ENCODE data around the gene CRYL1.
"Not testable (repeated sequence)": the region's sequence is repeated elsewhere in the genome, so short reads cannot be mapped to it uniquely, and the experiment has no call there.

CRYL1 gene

DNA sequence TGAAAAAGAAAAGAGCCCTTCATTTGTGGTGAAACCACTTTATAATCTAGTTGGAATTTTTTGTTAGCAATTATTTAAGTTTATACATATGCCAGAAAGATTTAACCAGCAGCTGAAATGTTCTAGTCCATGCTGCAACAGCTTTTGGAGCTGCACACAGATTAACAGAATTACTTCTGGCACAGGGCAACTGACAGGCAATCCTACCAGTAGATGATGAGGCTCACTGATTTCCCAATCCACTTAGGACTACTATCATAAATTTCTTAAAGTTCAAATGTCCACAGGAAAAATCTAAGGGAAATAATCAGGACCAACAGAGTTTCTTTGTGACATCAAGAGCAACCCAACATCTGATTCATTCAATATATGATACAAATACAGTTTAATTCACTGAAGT is 78.8 kb downstream of the CRYL1 start:
- no peak for DNase-seq

DNA sequence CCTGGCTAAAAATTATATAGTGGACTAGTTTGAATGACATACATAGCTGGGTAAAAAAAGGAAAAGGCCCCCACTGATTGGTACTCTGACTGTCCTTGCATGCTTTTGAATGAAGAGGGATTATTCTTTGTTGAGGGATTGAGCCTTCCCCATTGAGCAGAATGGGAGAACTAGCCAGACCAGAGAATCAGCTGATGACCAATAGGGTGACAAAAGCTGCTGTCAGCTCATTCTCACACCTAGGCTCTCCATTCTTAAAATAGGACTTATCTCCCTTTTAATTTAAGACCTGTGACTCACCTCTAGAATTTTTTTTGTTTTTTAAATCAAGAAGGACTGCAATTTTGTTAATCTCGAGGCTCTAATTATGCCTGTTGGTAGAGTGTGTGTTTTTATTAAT is 79.3 kb downstream of the CRYL1 start:
- DNase-seq: no peak

DNA sequence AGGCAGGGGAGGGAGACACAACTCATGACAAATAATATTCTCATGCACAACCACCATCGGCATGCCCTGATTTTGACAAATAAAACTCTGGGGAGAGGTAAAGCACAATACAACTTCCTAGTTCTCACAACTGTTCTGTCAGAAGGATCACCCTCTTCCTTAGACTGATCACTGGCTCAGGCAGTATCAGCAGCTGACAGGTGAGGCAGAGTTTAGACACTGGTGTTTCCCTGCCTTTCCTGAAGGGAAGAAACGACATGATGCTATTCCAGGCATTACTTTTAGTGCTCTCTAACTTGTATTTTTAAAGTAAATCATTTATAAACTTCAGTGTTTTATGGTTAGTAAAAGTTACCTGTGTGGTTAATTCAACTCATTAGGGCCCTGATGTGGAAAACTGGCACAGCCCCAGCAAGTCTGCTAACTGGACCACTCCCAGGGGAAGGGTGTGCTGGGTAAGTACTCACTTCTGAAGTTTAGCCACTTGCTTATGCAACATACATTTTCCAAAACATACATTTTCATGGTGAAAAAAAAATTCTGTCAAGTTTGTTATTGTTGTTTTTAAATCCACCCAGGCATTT is 82.8 kb downstream of the CRYL1 start:
- DNase-seq: no peak

DNA sequence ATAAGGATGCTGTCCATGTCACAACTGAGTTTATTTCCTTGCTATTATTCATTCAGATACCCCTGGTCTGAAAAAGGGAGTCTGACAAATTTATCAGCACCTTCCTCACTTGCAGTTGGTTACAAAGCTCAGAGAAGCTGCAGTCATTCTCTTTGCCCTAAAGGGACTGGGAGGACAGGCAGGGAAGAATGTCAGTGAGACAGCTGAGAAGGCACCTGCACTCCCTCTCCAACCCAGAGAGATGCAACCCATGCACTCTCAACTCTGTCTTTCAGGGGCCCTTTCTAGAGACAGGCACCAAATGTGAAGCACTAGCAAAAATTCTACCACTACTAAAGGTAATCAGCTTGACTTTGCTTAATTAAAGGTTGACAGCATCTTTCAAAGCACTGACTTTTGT is 83.3 kb downstream of the CRYL1 start:
- DNase-seq: no peak

DNA sequence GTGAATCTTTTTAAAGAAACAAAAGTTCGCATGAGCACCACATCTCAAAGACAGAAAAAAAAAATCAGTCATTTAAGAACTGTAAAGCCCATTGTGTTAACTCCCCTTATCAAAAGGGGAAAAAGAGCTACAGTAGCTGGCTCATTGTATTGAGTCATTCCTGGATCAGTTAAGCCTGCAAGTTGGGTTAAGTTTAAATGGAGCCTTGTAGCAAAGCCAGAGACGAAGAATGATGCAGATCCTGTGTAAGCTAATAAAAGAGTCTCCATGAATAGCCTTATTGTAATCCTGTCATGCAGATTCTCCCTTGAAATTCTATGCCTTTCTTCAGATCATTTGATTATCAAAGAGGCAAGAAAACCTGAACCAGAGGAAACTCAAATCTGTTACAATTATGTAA is 83.8 kb downstream of the CRYL1 start:
- DNase-seq: no peak

DNA sequence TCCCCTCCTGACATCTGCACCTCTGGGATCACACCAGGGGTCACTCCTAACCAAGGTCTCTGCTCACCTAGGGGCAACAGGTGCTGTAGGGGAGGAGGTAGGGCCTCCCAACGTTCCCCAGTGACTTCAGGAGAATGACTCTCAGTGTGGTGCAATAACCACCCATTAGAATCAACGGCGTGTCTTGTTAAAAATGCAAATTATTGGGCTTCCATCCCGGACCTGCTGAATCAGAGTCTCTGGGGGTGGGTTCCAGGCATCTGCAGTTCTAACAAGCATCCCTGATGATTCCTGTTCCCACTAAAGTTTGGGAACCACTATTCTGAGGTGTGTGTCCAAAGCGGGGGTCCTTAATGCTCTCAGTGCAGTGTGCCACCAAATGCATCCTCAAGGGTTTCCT is 84.6 kb downstream of the CRYL1 start:
- no peak for DNase-seq

DNA sequence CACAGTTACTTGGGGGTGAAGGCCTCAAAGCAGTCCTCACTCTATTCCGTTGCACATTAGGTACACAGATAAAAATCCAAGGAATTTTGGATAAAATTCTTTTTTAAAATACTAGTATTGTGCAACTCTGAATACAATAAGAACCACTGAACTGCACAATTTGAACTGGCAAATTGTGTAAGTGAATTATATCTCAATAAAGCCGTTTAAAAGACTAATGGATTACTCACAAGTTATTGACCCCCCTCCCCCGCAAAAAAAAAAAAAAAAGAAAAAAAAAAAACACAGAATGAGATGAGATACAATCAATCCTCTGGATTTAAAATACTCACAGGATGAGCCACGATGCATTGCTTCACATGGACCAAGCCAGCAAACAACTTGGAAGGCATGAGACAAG is 86.4 kb downstream of the CRYL1 start:
- DNase-seq: no peak

DNA sequence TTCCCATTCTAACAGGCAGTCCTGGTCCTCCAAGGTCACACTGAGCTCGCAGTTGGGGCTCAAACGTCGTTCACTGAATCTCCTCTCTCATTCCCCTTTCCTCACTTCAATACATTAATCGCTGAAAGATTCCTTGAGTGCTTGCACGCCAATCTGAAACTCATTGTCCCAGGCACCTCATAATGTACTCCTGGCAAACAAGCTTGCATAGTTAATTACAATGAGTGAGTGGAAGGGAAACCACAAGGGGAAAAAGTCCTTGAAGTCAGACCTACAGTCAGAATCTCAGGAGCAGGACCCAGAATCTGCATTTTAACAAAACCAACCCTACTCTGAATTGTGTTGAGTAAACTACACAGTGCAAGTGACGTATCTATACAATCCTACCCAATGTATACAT is 86.9 kb downstream of the CRYL1 start:
- no peak for DNase-seq

DNA sequence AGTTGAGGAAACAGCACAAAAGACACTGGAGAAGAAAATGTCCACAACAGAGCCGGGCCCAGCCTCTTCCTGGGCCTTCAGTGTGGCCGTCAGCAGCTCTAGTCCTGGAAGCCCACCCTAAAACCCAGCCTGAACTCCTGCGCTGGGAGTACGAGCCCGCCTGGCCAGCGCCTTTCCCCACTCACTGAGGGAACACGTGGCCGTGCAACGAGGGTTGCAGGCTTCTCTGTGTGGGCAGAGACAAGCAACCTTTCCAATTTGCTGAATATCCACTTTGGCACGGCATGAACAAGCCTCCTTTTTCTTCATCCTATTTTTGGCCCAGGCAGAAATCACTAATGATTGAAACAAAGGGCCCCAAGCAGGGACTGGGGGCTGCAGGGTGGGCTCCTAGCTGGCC is 89.2 kb downstream of the CRYL1 start:
- no peak for DNase-seq

DNA sequence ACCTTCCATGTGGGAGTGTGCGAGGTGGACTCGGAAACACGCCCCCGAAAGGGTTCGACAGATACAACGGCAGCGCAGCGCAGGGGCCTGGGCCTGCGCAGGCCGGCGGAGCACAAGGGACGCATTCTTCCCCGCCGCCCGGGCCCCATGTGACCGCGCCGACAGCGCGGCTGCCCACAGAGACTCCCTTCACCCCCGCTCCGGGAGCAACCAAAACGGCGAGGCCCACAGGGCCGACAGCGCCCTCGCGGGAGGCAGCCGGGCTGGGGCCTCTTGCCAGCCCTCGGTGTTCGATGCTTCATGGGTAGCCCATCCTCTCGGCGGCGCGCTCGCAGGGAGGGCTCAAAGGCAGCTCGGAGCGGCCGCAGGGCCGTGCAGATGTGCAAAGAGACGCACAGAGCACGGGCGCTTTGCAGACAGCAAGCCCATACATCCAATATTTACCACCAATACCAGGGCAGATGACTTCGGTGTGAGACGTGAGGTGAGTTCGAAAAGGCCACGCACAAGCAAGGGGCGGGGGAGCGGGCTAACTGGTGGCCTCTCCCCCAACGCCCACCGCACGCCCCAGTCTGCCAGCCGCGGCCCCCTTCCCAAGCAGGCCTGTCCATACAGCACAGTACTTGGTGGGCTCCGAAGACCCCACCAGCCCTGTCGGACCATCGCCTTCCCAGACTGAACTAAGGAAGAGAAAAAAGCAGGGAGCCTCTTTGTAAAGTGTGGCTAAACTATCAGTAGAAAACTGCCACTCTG is 89.9 kb downstream of the CRYL1 start:
- DNase-seq: no peak

DNA sequence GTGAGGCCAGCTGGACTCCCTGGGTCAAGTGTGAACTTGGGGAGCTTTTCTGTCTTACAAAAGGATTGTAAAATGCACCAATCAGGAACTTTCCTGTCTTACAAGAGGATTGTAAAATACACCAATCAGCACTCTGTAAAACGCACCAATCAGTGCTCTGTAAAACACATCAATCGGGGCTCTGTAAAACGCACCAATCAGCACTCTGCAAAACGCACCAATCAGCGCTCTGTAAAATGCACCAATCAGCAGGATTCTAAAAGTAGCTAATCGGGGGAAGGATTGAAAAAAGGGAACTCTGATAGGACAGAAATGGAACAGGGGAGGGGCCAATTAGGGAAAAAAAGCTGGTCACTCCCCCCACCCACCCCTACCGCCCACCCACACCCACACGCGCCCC is 91.4 kb downstream of the CRYL1 start:
- not testable (repeated sequence) for DNase-seq

DNA sequence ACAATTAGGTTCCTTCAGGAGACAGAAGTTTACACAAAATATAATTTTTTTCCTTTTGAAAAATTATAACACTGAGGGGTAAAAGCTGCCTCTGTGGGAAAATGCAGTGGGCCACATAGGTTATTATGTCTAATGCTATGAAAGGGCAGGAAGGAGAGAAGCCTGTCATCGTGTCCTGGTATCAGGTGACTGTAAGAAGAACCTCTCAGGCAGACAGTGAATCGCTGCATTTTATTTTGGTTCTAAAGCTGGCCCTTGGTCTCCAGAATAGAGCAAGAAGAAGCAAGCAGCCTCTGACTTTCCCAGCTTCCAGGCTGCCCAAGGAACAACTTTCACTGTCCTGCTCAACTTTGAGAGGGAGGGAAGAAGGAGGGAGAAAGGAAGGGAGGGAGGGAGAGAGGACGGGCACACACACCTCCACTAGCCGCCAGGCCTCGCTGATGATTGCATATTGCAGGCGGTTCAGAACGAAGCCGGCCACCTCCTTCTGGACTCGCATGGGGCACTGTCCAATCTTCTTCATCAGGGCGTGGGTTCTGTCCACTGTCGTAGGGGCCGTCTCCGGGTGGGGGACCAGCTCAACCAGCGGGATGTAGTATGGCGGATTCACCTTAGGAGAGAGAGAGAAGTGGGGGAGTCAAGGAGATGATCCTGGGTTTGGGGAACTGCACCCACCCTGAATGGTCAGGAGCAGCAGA is 93.8 kb downstream of the CRYL1 start:
- DNase-seq: no peak

DNA sequence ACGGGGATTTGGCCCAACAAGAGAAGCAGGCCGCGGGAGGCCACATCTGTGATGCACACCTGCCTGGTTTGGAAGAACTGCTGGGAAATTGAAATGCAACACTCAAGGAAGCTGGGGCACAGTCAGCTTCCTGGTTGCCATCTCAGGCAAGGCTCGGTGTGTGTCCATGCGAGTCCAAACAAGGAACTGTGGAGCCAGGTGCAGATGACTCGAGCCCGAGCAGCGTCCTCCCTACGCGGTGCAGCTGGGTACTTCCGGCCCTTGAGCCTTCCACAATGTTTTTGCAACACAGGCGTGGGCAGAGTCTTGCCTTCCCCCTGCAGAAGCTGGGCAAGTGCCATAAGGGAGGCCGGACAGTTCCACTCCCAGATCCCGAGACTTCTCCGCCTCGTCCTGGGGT is 94.6 kb downstream of the CRYL1 start:
- peak; percentile 51 for DNase-seq

DNA sequence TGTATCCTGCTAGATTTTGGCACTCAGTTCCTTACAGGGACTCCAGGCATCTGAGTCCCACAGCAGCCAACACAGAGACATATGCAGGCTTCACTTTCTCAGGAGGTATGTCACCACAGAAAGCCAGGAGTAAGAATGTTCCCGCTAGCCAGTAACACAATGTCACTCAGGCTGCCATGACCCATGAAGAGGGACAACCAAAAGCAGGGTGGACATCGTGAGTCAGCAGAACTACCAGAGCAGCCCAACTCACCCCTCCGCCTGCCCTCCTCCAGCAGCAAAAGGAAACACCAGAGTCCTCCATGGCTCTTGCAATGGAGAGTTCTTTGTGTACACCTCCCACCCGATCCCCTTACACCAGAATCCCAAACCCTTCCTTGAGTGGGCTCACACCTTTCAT is 95.4 kb downstream of the CRYL1 start:
- DNase-seq: no peak

DNA sequence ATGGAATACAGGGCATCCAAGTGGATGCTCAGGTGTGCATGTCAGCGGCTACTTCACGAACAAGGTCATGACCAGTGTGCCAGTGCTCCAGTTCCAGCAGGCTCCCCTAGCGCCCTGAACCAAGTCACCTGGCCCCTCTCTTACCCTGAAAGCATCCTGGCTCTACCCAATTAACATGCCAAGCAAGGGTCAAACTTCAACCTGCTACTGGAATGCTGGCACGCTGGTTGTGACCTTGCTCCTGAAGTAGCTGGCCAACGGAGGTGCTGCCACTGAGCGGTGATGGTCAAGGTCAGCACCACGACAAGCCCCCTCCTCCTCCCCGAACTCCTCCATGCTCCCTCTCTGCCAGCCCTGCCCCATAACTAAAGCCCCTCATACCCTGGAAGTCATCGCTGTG is 96.0 kb downstream of the CRYL1 start:
- no peak for DNase-seq

DNA sequence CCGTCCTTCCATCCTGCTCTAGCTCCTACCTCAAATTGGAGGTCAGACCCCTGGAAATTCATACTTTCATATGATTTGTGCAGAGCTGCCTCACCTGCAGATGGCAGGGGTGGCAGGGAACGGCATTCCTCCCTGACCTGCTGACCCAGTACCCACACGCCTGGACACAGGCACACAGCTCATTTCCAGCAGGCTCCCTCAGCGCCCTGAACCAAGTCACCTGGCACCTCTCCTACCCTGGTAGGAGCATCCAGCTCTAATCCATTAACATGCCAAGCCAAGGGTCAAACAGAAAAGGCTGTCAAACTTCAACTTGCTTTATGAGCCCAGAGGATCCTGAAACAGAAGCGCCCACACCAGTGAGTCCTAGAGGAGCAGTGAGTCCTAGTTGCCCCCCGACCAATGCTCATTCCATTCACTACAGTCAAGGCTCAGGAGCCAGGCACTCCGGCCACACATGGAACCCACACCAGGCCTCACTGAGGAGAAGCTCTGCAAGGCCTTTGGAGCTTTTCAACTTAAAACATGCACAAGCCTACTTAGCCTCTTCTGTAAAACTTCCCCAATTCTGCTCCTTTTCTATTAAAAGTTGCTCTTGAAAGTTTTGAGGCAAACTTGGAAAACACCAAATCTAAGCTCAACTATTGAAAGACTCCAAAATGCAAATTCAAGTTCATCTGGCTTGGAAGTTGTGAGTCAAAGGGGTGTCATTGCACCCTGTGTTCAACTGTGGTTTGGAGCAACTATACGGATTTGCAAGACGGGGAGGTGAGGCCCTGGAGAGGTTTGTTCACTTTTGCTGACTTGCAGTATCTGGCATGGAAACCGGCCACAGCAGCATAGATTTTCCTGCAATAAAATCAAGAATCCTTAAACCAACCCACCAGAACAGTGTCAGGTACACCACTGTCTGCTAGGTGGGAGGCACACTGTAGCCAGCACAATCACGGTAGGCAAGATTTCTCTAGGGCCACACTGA is 96.7 kb downstream of the CRYL1 start:
- DNase-seq: no peak

DNA sequence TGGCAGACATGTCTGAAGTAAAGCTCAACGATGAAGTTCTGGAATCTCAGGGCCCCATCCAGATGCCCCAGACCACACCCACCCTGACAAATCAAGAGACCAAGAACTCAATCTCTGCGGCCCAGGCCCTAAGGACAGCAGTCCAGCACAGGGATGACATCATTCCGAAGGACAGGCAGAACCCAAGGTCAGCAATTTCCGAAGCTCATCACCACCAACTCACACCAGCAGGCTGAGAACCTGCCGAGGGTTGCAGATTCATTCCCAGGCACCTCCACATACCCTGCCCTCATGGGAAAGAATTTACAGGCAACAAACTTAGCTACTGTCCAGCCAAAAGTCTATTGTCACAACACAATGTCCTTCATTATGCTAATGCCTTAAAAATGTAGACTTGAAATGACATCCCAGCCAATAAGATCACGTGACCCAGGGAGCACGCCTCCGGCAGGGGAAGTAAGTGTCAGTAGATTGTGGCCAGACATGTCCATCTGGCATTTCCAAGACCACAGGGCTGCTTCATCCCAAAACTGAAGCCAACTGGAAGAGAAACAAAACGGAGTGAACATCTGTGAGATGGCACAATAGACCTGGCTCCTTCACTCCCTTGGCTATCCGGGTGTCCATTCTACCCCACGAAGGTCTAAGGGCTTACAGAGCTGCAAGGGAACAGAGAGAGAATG is 98.8 kb downstream of the CRYL1 start:
- no peak for DNase-seq

DNA sequence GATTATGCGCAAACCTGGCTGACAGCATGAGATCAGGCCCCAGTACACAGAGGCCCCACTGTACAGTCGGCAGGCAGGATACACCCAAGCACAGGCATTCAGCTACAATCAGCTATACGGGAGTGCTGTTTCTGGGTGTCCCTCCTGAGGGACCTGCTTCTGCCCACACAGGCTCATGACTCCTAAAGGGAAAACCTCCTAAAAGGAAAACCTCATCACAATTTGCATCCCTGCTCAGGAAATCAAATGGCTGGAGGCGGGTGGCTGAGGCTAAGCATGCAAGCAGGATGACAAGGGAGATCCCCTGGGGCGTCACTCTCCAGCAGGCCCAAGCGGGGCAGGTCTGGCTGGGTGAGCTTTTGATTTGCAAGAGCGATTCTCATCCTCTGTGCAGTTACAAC is 99.8 kb downstream of the CRYL1 start:
- no peak for DNase-seq

DNA sequence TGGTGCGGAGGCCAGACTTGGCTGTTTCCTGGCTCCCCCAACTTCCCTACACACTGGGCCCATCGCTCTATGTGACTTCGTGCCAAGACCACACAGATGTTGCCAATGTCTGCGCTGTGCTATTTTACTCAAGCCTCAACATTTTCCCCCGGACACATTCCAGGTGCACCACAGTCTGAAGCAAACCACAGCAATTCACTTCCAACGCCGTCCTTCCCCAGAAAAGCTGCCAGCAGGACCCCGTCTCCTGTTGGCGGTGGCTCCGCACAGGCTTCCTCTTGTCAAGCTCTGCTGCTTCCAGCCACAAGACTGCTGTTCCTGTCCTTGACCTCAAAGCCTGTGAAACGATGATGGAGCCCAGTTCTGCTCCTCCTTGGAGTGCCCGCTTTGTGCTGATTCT is 100.7 kb downstream of the CRYL1 start:
- no peak for DNase-seq

DNA sequence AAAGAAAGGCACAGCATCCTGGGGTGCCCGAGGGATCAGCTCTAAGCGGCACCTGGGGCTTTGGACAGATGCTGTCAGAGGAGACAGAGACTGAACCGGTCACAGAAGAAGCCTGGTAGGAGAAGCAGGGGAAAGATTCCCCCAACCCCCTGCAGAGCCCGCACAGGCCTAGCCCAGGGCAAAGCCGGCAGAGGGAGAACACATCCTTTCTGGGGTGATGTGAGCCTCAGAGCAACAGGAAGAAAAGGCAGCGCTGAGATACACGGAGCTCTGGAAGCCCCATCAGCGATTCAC is 101.2 kb downstream of the CRYL1 start:
- no peak for DNase-seq

DNA sequence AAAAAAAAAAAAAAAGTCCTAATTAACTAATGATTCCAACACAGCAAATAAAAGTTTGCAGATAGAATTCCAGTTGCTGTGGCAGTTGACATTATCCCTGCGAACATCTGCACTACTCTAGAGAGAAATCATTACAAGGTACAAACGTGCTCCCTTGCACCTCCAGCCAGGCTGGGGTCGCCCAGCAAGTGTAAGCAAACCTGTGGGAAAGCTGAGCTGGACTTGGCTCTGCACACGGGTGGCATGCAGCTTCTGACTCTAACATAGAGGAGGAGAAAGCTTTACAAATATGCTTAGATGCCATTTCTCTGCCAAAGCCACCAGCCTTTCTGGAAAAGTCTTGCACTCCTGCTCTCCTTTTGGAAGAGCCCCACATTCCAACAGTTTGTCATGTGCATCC is 103.3 kb downstream of the CRYL1 start:
- no peak for DNase-seq

DNA sequence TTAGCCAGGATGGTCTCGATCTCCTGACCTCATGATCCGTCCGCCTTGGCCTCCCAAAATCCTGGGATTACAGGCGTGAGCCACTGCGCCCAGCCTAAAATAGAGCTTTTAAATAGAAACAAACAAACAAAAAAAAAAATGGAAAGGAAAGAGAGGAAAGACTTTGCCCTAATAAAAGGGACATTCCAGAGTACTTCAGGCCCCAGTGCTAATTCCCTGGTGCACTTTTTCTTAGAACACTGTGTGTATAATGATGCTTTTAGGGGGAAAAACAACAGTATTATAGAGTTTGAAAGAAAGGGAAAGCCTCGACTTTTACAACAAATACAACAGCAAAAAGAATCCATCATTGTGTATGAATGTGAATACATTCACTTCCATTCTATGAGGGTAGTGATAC is 104.7 kb downstream of the CRYL1 start:
- DNase-seq: no peak

DNA sequence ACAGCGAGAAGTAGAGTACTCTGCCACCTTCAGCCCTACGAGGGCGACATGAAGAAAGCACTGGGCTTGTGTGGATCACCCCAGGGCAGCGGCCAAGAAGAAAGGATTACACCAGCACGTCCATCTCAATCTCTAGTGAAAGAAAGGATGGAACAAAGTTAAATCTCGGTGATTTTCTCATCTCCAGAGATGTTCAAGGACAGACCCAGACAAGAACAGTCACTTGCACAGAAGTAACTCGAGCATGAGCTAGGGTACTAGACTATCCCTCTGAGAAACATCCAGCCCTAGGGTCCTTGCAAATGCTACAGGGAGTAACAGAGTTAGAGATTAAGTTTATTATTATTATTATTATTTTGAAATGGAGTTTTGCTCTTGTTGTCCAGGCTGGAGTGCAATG is 106.7 kb downstream of the CRYL1 start:
- no peak for DNase-seq
